ENCODE results near the gene UMAD1.

Gene UMAD1

GRCh38 chr7:7696458-7697119 is 56.0 kb downstream of the UMAD1 start:
- Histone ChIP-seq H3K4me2 (ENCODE audit: low read depth, low read length, poor library complexity, severe bottlenecking) (peak overlapping the region; percentile 17), H3K36me3 (ENCODE audit: insufficient read depth, low read length) (no peaks in the 10 kb centered on the region), H3K79me2 (ENCODE audit: insufficient read depth, low read length) (no peaks in the 10 kb centered on the region), H3K9me2 (replicated peaks; ENCODE audit: low read depth, low read length) (no peaks in the 10 kb centered on the region), H3K4me3 (ENCODE audit: low read length, poor library complexity, severe bottlenecking) (no peak overlapping the region), H4K20me1 (ENCODE audit: insufficient read depth, low read length, poor library complexity, severe bottlenecking) (no peaks in the 10 kb centered on the region), H3K27me3 (ENCODE audit: insufficient read depth, low read length, poor library complexity, severe bottlenecking) (no peaks in the 10 kb centered on the region), H3K4me1 (ENCODE audit: insufficient read depth, low read length, poor library complexity, severe bottlenecking) (peaks cover 41% of the 10 kb centered on the region), H3K9me3 (ENCODE audit: insufficient read depth, low read depth, low read length) (no peaks in the 10 kb centered on the region), H2AFZ (ENCODE audit: low read length) (no peak overlapping the region), H3F3A (ENCODE audit: low read depth) (no peaks in the 10 kb centered on the region; the same call in 1 of the 2 replicates), H3K9ac (ENCODE audit: low read depth, low read length, poor library complexity, severe bottlenecking) (no peak overlapping the region)
- no peak for TF ChIP-seq CTCF (conservative IDR thresholded peaks at IDR 0.05; ENCODE audit: low read length)
- no peak for TF ChIP-seq EZH2phosphoT487 (IDR thresholded peaks at IDR 0.05; ENCODE audit: borderline replicate concordance)

- Histone ChIP-seq H3K4me3 (ENCODE audit: low read length, poor library complexity, severe bottlenecking) (no peak overlapping the region), H4K20me1 (ENCODE audit: insufficient read depth, low read length, poor library complexity, severe bottlenecking) (no peaks in the 10 kb centered on the region), H3K4me2 (ENCODE audit: low read depth, low read length, poor library complexity, severe bottlenecking) (no peak overlapping the region), H3F3A (ENCODE audit: low read depth) (no peaks in the 10 kb centered on the region; the same call in 1 of the 2 replicates), H3K36me3 (ENCODE audit: insufficient read depth, low read length) (no peaks in the 10 kb centered on the region), H2AFZ (ENCODE audit: low read length) (no peak overlapping the region), H3K27me3 (ENCODE audit: insufficient read depth, low read length, poor library complexity, severe bottlenecking) (no peaks in the 10 kb centered on the region), H3K4me1 (ENCODE audit: insufficient read depth, low read length, poor library complexity, severe bottlenecking) (peaks cover 42% of the 10 kb centered on the region), H3K9me3 (ENCODE audit: insufficient read depth, low read depth, low read length) (no peaks in the 10 kb centered on the region), H3K9ac (ENCODE audit: low read depth, low read length, poor library complexity, severe bottlenecking) (no peak overlapping the region), H3K79me2 (ENCODE audit: insufficient read depth, low read length) (no peaks in the 10 kb centered on the region), H3K9me2 (replicated peaks; ENCODE audit: low read depth, low read length) (no peaks in the 10 kb centered on the region)
- TF ChIP-seq EZH2phosphoT487 (IDR thresholded peaks at IDR 0.05; ENCODE audit: borderline replicate concordance) (no peak), CTCF (conservative IDR thresholded peaks at IDR 0.05; ENCODE audit: low read length) (no peak)
Measured at GRCh38 chr7:7698930-7699329, 58.4 kb downstream of the UMAD1 start.

GRCh38 chr7:7699380-7699779 is 58.8 kb downstream of the UMAD1 start:
- peak overlapping the region; percentile 45 for H3K4me2 ChIP-seq (ENCODE audit: low read depth, low read length, poor library complexity, severe bottlenecking)
- H3F3A ChIP-seq (ENCODE audit: low read depth): no peaks in the 10 kb centered on the region; the same call in 1 of the 2 replicates
- no peaks in the 10 kb centered on the region for H4K20me1 ChIP-seq (ENCODE audit: insufficient read depth, low read length, poor library complexity, severe bottlenecking)
- no peaks in the 10 kb centered on the region for H3K9me2 ChIP-seq (replicated peaks; ENCODE audit: low read depth, low read length)
- no peaks in the 10 kb centered on the region for H3K36me3 ChIP-seq (ENCODE audit: insufficient read depth, low read length)
- peaks cover 42% of the 10 kb centered on the region for H3K4me1 ChIP-seq (ENCODE audit: insufficient read depth, low read length, poor library complexity, severe bottlenecking)
- H3K79me2 ChIP-seq (ENCODE audit: insufficient read depth, low read length): no peaks in the 10 kb centered on the region
- no peak overlapping the region for H3K4me3 ChIP-seq (ENCODE audit: low read length, poor library complexity, severe bottlenecking)
- H3K9ac ChIP-seq (ENCODE audit: low read depth, low read length, poor library complexity, severe bottlenecking): peak overlapping the region; percentile 6
- no peaks in the 10 kb centered on the region for H3K9me3 ChIP-seq (ENCODE audit: insufficient read depth, low read depth, low read length)
- no peak overlapping the region for H2AFZ ChIP-seq (ENCODE audit: low read length)
- H3K27me3 ChIP-seq (ENCODE audit: insufficient read depth, low read length, poor library complexity, severe bottlenecking): no peaks in the 10 kb centered on the region
- no peak for TF ChIP-seq EZH2phosphoT487 (IDR thresholded peaks at IDR 0.05; ENCODE audit: borderline replicate concordance)
- no peak for TF ChIP-seq CTCF (conservative IDR thresholded peaks at IDR 0.05; ENCODE audit: low read length)
